Uterus (tissue), 2 donors: ENCODE measurements around the gene SGIP1.

Source experiments
- POLR2A ChIP-seq, 2 donors: fragments of 450-650 bp; IDR thresholded peaks; one replicate each; pipeline ENCODE4 v1.6.1; 2016; ENCODE audit warnings: antibody characterized with exemption in 2 of 2, mild to moderate bottlenecking in 1 of 2, moderate library complexity in 1 of 2
- TF ChIP-seq, protein P1 (sequence below), 4 experiments: fragments of 200-600 bp in 2 of 4; fragments of 450-650 bp in 2 of 4; sonication (generic) in 2 of 4; IDR thresholded peaks; one replicate each; pipeline ENCODE4 v1.5.1; 2016 to 2019; ENCODE audit warnings: antibody characterized with exemption in 4 of 4, mild to moderate bottlenecking in 2 of 4, moderate library complexity in 1 of 4

DNA sequence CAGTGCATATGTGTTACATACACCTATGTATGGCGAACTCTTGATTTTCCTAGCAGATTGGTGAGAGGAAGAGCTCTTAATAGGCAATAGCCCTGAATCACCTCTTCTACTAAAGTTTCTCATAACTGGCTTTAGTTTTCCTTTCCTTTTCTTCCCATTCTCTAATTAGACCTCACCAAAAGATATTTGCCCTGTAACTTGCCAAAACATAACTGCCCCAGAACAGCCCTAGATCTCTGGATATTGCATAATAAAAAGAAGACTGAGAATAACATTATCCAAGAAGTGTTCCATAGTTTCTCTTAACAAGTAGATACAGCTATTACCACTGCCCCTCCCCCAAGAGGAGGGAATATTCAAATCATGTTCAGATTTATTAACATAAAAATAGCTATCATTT lies 16.3 kb downstream of the SGIP1 start:
- no peak for TF ChIP-seq POLR2A (IDR thresholded peaks at IDR 0.05)
- TF ChIP-seq, protein P1, sequence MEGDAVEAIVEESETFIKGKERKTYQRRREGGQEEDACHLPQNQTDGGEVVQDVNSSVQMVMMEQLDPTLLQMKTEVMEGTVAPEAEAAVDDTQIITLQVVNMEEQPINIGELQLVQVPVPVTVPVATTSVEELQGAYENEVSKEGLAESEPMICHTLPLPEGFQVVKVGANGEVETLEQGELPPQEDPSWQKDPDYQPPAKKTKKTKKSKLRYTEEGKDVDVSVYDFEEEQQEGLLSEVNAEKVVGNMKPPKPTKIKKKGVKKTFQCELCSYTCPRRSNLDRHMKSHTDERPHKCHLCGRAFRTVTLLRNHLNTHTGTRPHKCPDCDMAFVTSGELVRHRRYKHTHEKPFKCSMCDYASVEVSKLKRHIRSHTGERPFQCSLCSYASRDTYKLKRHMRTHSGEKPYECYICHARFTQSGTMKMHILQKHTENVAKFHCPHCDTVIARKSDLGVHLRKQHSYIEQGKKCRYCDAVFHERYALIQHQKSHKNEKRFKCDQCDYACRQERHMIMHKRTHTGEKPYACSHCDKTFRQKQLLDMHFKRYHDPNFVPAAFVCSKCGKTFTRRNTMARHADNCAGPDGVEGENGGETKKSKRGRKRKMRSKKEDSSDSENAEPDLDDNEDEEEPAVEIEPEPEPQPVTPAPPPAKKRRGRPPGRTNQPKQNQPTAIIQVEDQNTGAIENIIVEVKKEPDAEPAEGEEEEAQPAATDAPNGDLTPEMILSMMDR (IDR thresholded peaks at IDR 0.05), result no peak
